MM.1S (cell line): Measurements from ENCODE around the gene ING3.
A peak's percentile ranks its signal among the peaks of the same experiment; 100 is the strongest.

Experiments used
- DNase-seq: peaks from one replicate; pipeline ENCODE4 v3.0.0-alpha.2; 2015
- H2AFZ ChIP-seq: fragments of 300-600 bp; sonication (generic); 2 replicates; pipeline ENCODE4 v1.6.0; 2016; ENCODE audit warnings: antibody characterized with exemption, low read length
- H3F3A ChIP-seq: fragments of 300-600 bp; sonication (generic); 2 replicates; pipeline ENCODE4 v1.6.1; 2016; ENCODE audit warnings: mild to moderate bottlenecking, antibody characterized with exemption, low read length, moderate library complexity, mixed read lengths; ENCODE audit not compliant: insufficient read depth
- H3K27ac ChIP-seq: fragments of 300-600 bp; sonication (generic); 2 replicates; pipeline ENCODE4 v1.5.1; 2016; ENCODE audit warnings: mild to moderate bottlenecking, low read length
- H3K27me3 ChIP-seq: fragments of 300-600 bp; sonication (generic); replicated peaks from 2 replicates; pipeline ENCODE4 v1.6.0; 2016; ENCODE audit warnings: low read length; ENCODE audit not compliant: insufficient read depth
- H3K36me3 ChIP-seq: fragments of 300-600 bp; sonication (generic); replicated peaks from 2 replicates; pipeline ENCODE4 v1.6.1; 2016; ENCODE audit warnings: mild to moderate bottlenecking, low read length, mixed read lengths; ENCODE audit not compliant: insufficient read depth
- H3K4me1 ChIP-seq: fragments of 300-600 bp; sonication (generic); 2 replicates; pipeline ENCODE4 v1.6.1; 2016; ENCODE audit warnings: low read length, mixed read lengths
- H3K4me2 ChIP-seq: fragments of 300-600 bp; sonication (generic); 2 replicates; pipeline ENCODE4 v1.6.0; 2016; ENCODE audit warnings: low read depth, low read length
- H3K4me3 ChIP-seq: fragments of 300-600 bp; sonication (generic); 2 replicates; pipeline ENCODE4 v1.5.1; 2016; ENCODE audit warnings: low read length, mixed read lengths
- H3K79me2 ChIP-seq: fragments of 300-600 bp; sonication (generic); 2 replicates; pipeline ENCODE4 v1.6.1; 2016; ENCODE audit warnings: mixed run types, low read length, mixed read lengths
- H3K9ac ChIP-seq: fragments of 300-600 bp; sonication (generic); 2 replicates; pipeline ENCODE4 v1.6.1; 2016; ENCODE audit warnings: low read length, mixed read lengths
- H3K9me2 ChIP-seq: fragments of 300-600 bp; sonication (generic); replicated peaks from 2 replicates; pipeline ENCODE4 v1.6.1; 2016; ENCODE audit warnings: mild to moderate bottlenecking, low read length, mixed read lengths; ENCODE audit not compliant: insufficient read depth
- H3K9me3 ChIP-seq: fragments of 300-600 bp; sonication (generic); replicated peaks from 2 replicates; pipeline ENCODE4 v1.6.1; 2016; ENCODE audit warnings: mild to moderate bottlenecking, low read length, mixed read lengths; ENCODE audit not compliant: insufficient read depth
- H4K20me1 ChIP-seq: fragments of 300-600 bp; sonication (generic); 2 replicates; pipeline ENCODE4 v1.6.1; 2016; ENCODE audit warnings: mild to moderate bottlenecking, low read length, moderate library complexity, mixed read lengths; ENCODE audit not compliant: insufficient read depth
- EZH2 ChIP-seq: fragments of 300-600 bp; sonication (generic); optimal IDR thresholded peaks from 2 replicates; pipeline ENCODE3; 2017; ENCODE audit warnings: low read depth, mild to moderate bottlenecking, antibody characterized with exemption, low read length, mixed read lengths
- EZH2phosphoT487 ChIP-seq: fragments of 300-600 bp; sonication (generic); IDR thresholded peaks from 2 replicates; pipeline ENCODE4 v1.6.1; 2018; ENCODE audit warnings: antibody characterized with exemption, low read length
- TF ChIP-seq, protein P1 (sequence below): fragments of 300-600 bp; sonication (generic); IDR thresholded peaks from 2 replicates; pipeline ENCODE4 v1.5.1; 2016; ENCODE audit warnings: antibody characterized with exemption, low read length, mixed read lengths

ING3 gene

DNA sequence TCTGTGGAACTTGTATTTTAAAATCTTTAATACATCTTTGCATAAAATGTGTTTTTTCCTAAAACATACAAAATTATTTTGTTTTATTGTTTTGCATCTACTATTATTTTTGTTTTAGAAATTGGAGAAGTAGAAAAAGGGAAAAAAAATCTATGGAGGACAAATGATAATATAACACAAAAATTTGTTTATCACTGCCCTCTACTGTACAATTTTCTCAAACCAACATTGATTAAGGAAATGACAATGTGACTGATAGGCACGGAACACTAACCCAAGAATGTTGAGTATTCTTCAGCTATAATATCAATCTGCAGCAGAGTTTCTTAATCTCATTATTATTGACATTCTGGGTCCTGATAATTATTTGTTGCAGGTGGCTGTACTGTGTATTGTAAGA is 9.5 kb upstream of the ING3 start:
- peak; percentile 27 for DNase-seq
- H3K4me2 ChIP-seq, result no peak overlapping the region
- H3K9ac ChIP-seq, result no peak overlapping the region
- H3K9me3 ChIP-seq, result no peaks in the 10 kb centered on the region
- no peaks in the 10 kb centered on the region for H3K79me2 ChIP-seq
- no peaks in the 10 kb centered on the region for H3K27me3 ChIP-seq
- no peaks in the 10 kb centered on the region for H3K9me2 ChIP-seq
- H3K4me3 ChIP-seq, result no peak overlapping the region
- no peak overlapping the region for H3K27ac ChIP-seq
- no peaks in the 10 kb centered on the region for H3K4me1 ChIP-seq
- TF ChIP-seq, protein P1, sequence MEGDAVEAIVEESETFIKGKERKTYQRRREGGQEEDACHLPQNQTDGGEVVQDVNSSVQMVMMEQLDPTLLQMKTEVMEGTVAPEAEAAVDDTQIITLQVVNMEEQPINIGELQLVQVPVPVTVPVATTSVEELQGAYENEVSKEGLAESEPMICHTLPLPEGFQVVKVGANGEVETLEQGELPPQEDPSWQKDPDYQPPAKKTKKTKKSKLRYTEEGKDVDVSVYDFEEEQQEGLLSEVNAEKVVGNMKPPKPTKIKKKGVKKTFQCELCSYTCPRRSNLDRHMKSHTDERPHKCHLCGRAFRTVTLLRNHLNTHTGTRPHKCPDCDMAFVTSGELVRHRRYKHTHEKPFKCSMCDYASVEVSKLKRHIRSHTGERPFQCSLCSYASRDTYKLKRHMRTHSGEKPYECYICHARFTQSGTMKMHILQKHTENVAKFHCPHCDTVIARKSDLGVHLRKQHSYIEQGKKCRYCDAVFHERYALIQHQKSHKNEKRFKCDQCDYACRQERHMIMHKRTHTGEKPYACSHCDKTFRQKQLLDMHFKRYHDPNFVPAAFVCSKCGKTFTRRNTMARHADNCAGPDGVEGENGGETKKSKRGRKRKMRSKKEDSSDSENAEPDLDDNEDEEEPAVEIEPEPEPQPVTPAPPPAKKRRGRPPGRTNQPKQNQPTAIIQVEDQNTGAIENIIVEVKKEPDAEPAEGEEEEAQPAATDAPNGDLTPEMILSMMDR, result peak; percentile 49
- TF ChIP-seq EZH2, result no peak
- H3K36me3 ChIP-seq, result no peaks in the 10 kb centered on the region
- H2AFZ ChIP-seq, result 0 out of 2 replicates have a peak overlapping the region, but pooled peaks have one; percentile 1
- no peaks in the 10 kb centered on the region for H4K20me1 ChIP-seq
- no peaks in the 10 kb centered on the region for H3F3A ChIP-seq

GRCh38 chr7:120941856-120942255 is 8.7 kb upstream of the ING3 start:
- Histone ChIP-seq H3K4me1 (no peaks in the 10 kb centered on the region), H3K4me2 (no peak overlapping the region), H3K9ac (no peak overlapping the region), H3K9me3 (no peaks in the 10 kb centered on the region), H2AFZ (no peak overlapping the region), H4K20me1 (no peaks in the 10 kb centered on the region), H3K27ac (no peak overlapping the region), H3F3A (no peaks in the 10 kb centered on the region), H3K4me3 (no peak overlapping the region), H3K9me2 (no peaks in the 10 kb centered on the region), H3K36me3 (no peaks in the 10 kb centered on the region), H3K79me2 (no peaks in the 10 kb centered on the region), H3K27me3 (no peaks in the 10 kb centered on the region)
- no peak for DNase-seq
- TF ChIP-seq EZH2phosphoT487 (no peak), EZH2 (no peak)
- TF ChIP-seq, protein P1, result no peak

- H3K27ac ChIP-seq, result no peak overlapping the region
- H3K4me1 ChIP-seq, result no peaks in the 10 kb centered on the region
- H3K9ac ChIP-seq, result no peak overlapping the region
- H3K79me2 ChIP-seq, result no peaks in the 10 kb centered on the region
- H3K36me3 ChIP-seq, result no peaks in the 10 kb centered on the region
- H2AFZ ChIP-seq, result no peak overlapping the region
- no peaks in the 10 kb centered on the region for H3F3A ChIP-seq
- DNase-seq, result no peak
- H4K20me1 ChIP-seq, result no peaks in the 10 kb centered on the region
- TF ChIP-seq, protein P1, result no peak
- TF ChIP-seq EZH2 (no peak), EZH2phosphoT487 (no peak)
- no peak overlapping the region for H3K4me3 ChIP-seq
- no peaks in the 10 kb centered on the region for H3K27me3 ChIP-seq
- H3K9me2 ChIP-seq, result no peaks in the 10 kb centered on the region
- no peaks in the 10 kb centered on the region for H3K9me3 ChIP-seq
- H3K4me2 ChIP-seq, result no peak overlapping the region
Observed at GRCh38 chr7:120942861-120943260, 7.7 kb upstream of the ING3 start.
